GM20431 (cell line): ENCODE results near the gene NUP107.
"Not testable (repeated sequence)": the region's sequence is repeated elsewhere in the genome, so short reads cannot be mapped to it uniquely, and the experiment has no call there.

ENCODE experiments used
- in situ Hi-C: fragments of 300-500 bp; cut with MseI, MboI; formaldehyde crosslinking; loops from one replicate; pipeline ENCODE4 v1.15.0; 2020; ENCODE audit warnings: low sequenced_read_pairs; ENCODE audit not compliant: unreplicated experiment

Gene NUP107

DNA sequence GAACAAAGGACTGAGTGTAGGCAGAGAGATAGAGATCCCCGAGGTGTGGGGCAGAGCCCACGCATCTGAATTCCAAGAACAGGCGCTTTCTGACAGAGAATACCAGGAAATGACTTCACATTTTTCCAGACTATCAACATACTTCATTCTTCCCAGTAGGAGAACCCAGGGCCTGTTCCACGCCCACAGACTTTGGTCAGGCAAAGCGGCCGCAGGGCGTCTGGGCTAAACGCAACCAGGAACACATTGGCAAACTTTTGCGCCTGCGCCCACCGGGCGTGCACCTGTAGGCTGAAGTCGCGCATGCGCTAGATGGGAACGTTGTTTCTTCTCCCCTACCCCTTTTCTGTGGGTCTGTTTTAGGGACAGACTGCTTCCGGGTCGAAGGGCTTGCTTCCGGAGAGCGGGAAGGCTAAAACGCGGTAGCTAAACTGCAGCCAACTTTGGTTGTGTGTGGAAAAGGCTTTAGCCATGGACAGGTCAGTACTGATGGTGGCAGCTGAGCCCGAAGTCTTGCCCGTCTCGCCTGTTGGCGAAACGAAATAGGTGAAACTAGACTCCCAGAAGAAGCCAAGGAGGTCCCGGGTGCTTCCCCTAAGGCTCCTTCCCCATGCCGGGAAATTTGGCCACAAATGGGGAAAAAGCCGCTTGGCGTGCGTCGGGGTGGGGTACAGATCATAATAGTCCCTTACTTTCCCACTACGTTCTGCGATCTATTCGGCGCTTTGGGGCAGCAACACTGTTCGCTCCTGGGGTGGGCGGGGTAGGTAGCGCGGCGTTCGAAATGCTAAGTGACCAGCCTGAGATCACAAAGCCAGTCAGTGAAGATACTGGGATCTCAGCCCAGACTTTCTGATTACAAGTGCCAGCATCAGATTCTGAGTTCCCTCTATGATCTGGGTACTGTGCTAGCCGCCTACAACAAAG is at the start of gene NUP107:
NUP107 (plus strand) TSS at position 384 of the 927 bp plus-strand sequence; CDS start at position 472, 88 bp downstream.
- in situ Hi-C loops = loop anchor here (25.0 kb wide), 1 partner anchor 350 kb away; the partner anchor contains the start of gene MDM1

DNA sequence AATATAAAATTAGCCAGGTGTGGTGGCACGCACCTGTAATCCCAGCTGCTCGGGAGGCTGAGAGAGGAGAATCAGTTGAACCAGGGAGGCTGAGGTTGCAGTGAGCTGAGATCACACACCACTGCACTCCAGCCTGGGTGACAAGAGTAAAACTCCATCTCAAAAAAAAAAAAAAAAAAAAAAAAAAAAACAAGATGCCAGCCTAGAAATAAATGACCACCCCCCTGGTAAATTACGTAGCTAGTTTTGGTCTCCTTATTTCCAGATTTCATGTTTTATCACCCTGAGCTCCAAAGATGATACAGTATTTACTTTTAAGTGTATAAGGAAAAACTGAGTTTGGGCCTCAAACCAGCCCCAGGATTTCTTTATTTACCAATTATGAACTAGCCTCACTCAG is 49.3 kb upstream of the NUP107 start:
- in situ Hi-C loops = not testable (repeated sequence)

DNA sequence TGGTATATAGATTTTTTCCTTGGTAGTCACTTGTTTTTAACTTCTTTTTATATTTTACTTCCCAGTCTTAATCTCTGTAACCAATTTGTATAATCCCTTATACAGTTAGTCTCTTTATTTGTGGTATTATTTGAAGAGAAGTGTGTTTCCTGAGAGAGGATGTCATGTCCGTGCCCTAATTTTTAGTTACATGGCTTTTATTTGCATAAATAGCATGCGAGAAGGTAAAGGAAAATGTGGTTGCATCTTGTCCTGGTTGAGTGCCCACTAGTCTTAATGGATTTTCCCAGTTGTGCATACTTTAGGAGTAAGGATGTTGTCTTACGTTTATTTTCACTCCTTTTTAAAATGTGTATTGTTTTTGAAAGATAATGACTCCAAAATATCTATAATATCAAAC is 48.6 kb upstream of the NUP107 start:
- in situ Hi-C loops = no loop called here

DNA sequence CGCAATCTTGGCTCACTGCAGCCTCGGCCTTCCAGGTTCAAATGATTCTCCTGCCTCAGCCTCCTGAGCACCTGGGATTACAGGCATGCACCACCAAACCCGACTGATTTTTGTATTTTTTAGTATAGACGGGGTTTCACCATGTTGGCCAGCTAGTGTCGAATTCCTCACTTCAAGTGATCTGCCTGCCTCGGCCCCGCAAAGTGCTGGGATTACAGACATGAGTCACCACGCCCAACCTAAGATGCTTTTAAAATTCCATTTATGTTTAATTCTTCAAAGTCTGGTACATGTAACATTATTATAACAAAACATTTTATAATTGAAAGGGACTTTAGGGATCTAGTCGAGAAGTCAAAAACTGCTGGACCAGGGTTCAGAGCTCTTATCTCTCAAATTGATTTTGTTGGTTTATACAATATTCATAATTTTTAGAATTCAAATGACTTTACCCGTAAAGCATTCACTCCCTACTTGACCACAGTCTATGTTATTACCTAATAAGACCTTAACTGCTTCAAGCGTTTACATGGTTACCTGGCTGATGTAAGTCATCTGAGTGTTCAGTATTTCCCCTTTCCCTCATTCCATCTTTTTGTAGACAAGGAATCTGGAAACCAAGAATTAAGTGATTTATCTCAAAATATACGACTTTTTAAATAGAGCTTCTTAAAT is 47.9 kb upstream of the NUP107 start:
- in situ Hi-C loops = no loop called here

DNA sequence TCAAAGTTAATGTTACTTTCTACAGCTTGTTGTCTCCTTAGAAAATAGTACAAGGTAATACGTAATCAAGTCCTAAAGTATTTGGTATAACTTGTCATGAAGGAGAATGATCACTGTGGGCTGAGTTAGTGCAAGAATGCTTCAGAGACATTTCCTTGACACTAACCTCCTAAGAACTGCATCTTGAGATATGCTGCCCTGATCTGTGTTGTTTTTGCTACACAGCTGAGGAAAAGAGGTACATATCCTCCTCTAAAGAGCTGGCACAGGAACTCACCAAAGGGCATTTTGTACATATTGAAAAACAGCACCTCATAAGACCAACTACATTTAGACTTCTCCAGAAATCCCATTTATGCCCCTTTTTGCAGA is 47.4 kb upstream of the NUP107 start:
- in situ Hi-C loops = no loop called here

DNA sequence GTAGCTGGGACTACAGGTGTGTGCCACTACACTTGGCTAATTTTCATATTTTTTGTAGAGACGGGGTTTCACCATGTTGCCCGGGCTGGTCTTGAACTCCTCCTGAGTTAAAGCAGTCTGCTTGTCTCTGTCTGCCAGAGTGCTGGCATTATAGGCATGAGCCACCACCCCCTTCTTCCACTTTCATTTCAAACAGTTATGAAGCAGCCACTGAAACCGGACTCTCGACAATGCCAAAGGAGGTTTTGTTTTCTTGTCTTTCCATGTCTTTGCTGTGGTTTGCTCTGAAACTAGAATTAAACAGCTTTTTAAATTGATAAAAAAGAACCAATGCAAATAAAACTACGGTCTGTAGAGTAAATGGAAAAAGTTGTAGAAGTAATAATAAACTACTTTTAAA is 45.6 kb upstream of the NUP107 start:
- in situ Hi-C loops = no loop called here

DNA sequence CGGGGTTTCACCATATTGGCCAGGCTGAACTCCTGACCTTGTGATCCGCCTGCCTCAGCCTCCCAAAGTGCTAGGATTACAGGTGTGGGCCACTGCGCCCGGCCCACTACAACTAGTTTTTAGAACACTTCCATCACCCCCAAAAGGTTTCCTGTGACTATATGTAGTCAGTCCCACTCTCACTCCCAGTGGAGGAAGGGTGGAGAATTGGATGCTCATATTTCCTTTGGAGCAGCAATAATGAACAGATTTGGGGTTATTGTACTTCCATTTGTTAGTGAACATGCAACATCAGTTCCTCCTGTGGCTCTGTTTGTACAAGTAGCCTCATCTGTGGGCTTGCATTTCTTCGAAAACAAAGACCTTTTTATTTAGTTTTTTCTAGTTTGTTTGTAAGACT is 40.3 kb upstream of the NUP107 start:
- in situ Hi-C loops = no loop called here

DNA sequence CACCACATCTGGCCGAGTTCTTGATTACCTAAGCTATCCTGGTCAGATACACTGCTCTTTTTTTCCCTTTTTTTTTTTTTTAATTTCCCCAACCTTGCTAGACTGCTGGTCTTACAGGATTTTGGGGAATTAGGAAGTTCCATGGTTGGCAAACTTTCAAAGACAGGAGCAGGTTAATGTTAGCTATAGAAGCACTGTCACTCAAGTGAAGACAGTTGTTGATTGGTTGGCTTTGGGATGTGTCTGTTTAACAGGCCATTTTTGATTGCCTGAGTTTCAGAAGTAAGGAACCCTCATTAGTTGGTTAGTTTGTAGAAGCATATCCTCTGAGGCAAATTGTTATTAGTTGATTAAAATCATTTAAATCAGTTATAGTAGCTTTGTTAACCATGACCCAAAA is 39.3 kb upstream of the NUP107 start:
- in situ Hi-C loops = no loop called here

DNA sequence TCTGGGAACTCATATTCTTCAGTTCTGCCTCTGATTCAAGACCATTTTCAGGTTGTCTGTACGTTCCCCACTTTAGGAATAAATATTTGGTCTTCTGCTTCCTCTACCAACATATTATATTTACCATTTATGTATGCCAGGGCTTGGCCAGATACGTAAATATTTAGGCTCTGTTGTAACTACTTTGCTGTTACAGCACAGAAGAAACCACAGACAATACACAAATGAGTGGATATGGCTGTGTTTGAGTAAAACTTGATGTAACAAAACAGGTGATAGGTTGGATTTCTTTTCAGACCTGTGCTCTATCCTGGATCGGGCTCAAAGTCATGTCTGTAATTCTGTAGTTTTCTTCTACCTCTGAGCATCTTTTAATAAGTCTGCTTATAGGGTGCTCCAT is 38.6 kb upstream of the NUP107 start:
- in situ Hi-C loops = no loop called here

DNA sequence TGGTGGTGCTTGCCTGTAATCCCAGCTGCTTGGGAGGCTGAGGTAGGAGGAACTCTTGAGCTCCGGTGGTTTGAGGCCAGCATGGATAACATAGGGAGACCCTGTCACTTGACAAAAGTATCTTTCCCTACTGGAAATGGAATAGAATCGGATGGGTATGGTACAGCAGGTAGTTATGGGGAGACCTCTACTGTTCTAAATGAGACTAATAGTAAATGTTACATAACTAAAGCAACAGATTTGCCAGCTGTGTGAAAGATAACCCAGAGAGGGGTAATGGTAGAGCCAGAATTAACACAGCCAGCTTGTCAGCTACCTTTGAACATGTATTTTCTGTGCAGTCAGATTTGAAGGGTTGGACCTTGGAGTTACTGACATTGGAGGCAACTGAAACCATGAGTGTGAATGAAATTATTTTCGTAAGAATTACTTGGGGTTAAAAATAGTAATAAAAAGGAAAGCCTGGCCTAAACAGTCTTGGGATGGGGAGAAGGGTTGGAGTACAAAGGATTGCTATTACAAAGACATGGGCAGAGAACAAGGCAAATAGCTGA is 21.7 kb upstream of the NUP107 start:
- in situ Hi-C loops = no loop called here

DNA sequence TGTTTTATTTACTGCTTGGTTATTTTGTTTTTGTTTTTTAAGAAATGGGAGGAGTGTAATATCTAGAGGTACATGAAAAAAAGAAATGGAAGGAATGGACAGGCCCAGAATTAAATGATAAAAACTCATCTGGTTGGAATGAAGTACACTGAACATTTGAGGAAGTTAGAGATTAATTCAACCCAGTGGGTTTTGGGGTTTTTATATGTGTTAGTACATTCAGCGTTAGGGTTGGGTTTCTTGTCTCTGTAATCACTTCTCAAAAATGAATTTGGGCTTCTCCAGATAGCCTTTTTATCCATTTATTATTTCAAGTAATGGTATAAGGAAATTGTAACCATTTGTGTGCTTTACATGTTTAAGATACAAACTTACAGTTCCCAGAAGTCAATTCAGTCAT is 19.5 kb upstream of the NUP107 start:
- in situ Hi-C loops = no loop called here

DNA sequence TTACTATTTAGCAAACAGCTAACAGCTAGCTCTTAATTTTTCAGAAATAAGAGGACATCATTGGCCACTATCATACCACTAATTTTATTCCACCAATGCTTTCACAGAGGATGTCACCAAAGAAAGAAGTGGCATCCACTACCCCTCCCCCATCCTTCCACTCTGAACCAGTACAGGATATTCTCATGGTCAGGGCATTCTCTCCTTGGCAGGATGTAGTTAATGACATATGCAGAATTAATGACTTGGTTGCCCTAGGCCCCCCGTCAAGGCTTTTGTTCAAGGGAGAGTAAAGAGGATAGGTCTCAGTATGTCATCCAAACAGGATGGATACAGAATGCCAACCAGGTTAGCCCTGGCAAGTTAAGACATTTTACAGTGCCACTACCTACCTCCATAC is 18.9 kb upstream of the NUP107 start:
- in situ Hi-C loops = no loop called here

DNA sequence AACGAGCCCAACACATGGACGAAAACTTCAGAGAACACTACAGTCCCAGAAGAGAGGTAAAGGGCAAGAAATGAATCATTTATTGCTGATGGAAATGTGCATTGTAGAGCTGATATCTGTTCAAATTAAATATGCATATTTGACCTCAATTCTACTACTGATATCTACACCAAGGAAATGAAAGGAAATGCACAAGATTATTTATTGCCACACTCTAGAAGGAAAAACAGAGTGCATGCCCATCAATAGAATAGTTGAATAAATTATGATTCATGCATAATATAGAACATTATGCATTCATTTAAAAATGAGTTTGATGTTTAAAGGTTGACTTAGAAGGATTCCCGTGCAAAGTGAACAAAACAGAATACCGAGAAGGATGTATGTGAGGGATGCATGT is 15.6 kb upstream of the NUP107 start:
- in situ Hi-C loops = no loop called here

DNA sequence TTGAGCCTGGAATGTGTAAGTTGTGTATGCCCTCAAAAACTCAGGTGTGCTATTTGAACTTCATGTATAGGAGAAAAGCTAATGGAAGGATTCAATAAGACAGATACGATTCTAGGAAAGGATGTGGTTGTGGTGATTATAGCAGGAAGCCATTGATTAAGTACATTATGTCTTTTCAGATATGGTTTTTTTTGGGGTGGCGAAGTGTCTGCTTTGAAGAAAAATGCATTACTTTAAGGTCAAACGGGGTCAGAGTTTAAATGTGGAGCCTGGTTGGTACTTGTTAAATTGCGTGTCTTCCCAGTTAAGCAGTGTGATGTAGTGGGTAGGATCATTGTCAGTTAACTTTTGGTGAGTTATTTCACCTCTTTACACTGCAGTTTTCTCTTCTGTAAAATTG is 13.0 kb upstream of the NUP107 start:
- in situ Hi-C loops = no loop called here

DNA sequence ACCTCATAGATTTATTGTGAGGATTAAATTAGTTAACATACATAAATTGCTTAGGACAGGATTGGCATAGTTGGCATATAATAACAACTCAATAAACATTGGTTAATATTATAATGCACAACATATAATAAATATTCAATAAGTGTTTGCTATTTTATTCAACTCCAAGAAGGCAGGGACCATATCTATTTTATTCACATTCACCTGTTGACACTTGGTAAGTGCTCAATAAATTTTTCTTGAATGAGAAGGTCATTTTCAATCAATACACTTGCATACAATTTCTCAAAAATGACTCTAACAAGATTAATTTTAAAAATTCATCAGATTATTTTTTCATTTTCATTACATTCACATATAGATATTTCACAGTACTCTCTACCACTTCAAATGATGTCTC is 12.4 kb upstream of the NUP107 start:
- in situ Hi-C loops = no loop called here

DNA sequence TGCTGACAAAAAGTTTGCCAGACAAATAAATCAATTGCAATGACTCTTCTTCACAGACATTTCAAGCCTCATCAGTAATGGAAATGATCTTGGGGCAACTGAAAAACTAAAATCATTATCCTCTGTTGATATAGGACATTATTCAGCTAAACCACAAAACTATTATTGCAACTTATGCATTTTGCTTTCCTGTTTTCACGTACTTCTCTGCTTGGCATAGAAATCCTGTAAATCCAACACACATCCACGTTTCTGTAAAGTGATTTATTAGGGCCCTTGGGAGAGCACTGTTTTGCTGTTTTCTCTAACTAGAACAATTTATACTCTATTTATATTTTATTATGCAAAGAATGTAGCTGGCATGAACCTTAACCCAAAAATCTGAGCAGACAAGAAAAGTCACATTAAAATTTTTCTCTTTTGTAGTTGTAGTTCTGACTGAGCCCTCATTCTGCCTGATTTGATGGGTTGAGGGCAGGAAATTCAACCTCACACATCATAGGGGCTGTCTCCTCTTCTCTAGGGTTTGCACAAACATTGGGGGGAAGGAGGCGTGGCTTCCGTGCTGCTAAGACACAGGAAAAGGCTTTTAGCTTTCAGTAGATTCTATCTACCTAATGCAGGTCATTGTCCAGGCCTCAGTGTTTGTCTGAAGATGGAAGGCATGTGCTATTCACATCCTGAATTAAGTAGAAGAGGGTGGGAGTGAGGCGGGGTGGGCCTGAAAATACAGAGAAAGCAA is 11.5 kb upstream of the NUP107 start:
- in situ Hi-C loops = loop anchor here (25.0 kb wide), 1 partner anchor 338 kb away; the partner anchor contains the start of gene MDM1

DNA sequence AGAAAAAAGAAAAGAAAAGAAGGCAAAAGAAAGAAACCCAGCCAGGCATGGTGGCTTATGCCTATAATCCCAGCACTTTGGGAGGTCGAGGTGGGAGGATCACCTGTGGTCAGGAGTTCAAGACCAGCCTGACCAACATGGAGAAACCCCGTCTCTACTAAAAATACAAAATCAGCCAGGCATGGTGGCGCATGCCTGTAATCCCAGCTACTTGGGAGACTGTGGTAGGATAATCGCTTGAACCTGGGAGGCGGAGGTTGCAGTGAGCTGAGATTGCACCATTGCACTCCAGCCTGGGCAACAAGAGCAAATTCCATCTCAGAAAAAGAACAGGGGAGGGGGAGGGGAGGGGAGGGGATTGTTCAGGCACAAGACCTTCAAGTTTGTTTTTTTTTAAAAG is 9.9 kb upstream of the NUP107 start:
- in situ Hi-C loops = loop anchor here (25.0 kb wide), 1 partner anchor 340 kb away; the partner anchor contains the start of gene MDM1

DNA sequence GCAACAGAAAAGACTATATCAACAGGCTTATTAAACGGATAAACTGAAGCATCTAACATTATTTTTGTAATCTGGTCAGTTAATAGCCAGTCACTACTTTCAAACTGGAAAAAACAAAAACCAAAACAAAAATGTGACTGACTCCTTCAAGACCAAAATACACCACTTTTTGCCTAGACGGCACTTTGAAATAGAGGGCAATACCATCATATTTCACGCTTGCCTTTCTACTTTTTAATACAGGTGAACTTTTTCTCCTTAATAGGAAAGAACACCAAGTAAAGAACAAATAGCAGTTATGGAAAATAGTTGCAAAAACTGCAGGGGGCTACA is 550 bp upstream of the NUP107 start:
- in situ Hi-C loops = loop anchor here (25.0 kb wide), 1 partner anchor 349 kb away; the partner anchor contains the start of gene MDM1

DNA sequence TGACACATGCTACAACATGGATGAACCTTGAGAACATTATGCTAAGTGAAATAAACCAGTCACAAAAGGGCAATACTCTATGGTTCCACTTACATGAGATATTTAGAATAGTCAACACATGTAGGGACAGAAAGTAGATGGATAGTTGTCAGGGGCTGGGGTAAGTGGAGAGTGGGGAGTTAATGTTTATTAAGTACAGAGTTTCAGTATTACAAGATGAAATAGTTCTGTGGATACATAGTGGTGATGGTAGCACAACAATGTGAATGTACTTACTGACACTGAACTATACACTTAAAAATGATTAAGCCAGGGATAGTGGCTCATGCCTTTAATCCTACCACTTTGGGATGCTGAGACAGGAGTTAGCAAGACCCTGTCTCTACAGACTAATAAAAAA is 8.7 kb downstream of the NUP107 start:
- in situ Hi-C loops = loop anchor here (25.0 kb wide), 1 partner anchor 358 kb away; the partner anchor contains the start of gene MDM1

DNA sequence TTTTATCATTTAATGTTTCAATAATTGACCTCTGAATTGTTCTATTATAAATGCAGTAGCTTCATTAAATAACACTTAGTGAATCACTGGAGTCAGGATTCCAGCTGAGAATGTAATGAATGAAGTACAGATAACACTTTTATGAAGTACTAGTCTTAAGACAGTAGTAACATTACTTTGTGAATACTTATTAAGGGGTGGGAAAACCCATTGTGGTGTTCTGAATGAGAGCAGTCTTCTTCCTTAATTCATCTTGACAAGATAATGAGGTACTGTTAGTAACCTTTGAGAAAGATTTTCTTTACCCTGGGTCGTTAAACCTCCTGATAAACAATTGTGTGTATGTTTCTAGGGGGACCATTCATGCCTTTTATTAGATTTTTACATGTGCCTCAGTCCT is 12.7 kb downstream of the NUP107 start:
- in situ Hi-C loops = loop anchor here (25.0 kb wide), 1 partner anchor 362 kb away; the partner anchor contains the start of gene MDM1
